HG03439 (cell line): ENCODE results near the gene SPPL2A.
A peak's percentile ranks its signal among the peaks of the same experiment; 100 is the strongest.

ENCODE experiments used
- ATAC-seq: cut with Tn5 transposase; IDR thresholded peaks from one replicate; pipeline ENCODE4 v1.9.1; 2021; ENCODE audit warnings: mild to moderate bottlenecking, moderate library complexity; ENCODE audit not compliant: unreplicated experiment

SPPL2A gene

GRCh38 chr15:50687302-50687902 lies 78.1 kb downstream of the SPPL2A start:
- ATAC-seq, result peak; percentile 1

GRCh38 chr15:50686469-50687301 lies 78.8 kb downstream of the SPPL2A start, which contains the start of gene TRPM7:
Gene TRPM7, minus strand, starts transcription at chr15:50686797. Its CDS starts 264 bp downstream, at chr15:50686533.
- peak; percentile 88 for ATAC-seq

DNA sequence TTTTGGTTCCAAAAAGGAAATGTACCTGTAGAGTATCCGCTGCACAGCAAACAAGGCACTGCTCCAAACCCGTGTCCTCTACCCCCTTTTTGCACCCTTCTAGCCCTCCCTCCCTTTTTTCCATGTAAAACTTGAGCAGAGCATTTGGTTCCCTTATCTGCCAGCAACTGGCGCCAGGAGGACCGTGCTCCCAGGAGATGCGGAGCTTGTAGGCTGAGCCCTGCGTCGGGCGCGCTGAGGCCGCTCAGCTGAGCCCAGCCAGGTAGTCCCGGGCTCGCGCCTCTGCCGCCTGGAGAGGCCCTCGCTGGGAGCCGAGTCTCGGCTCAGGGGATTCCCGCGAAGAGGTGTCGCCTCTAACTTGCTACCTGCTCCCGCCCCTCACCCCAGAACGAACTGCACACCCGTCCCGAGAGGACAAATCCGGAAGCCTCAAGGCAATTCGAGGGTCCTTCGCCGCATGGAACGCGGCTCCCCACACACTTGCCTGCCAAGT lies 79.5 kb downstream of the SPPL2A start:
- peak; percentile 40 for ATAC-seq

GRCh38 chr15:50685191-50685975 lies 80.1 kb downstream of the SPPL2A start:
- ATAC-seq, result no peak

DNA sequence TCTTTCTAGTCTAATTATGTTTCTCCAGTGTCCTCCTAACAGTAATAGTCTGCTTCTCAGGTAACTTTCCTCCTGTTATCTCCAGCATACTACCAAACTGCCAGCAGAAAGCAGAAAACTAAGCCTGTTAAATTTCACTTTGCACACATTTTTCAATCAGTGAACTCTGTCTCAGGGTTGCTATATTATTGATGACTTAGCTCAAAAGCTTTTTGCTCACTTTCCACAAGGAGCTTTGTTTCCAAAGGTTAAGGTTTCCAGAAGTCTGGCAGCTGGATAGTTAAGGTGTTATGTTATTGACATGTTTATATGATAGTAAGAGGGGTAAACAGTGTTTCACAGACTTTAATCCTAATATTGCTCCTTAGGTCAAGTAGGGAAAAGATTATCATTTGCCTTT lies 84.0 kb downstream of the SPPL2A start:
- ATAC-seq, result no peak

GRCh38 chr15:50676799-50677483 lies 88.6 kb downstream of the SPPL2A start:
- no peak for ATAC-seq

GRCh38 chr15:50675535-50676144 lies 89.9 kb downstream of the SPPL2A start:
- no peak for ATAC-seq

GRCh38 chr15:50670115-50670514 lies 95.4 kb downstream of the SPPL2A start:
- ATAC-seq, result no peak

- ATAC-seq, result no peak
These were observed 95.9 kb downstream of the SPPL2A start for GRCh38 chr15:50669611-50670010.

DNA sequence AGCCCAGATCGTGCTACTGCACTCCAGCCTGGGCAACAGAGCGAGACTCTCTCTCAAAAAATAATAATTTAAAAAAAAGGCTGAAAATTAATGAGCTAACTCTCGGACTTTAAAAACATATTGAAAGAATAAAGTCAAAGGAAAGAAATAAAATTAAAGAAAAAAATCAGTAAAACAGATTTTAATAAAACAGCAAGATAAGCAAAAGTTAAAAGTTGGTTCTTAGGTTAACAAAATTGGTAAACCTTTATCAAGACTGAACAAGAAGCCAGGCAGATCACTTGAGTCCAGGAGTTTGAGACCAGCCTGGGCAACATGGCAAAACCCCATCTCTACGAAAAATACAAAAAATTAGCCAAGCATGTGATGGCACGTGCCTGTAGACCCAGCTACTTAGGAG lies 99.6 kb downstream of the SPPL2A start:
- ATAC-seq, result no peak

- ATAC-seq, result no peak
These were observed 110.0 kb downstream of the SPPL2A start for GRCh38 chr15:50655555-50655954.

GRCh38 chr15:50653156-50653743 lies 112.3 kb downstream of the SPPL2A start:
- ATAC-seq, result no peak

GRCh38 chr15:50652671-50653070 lies 112.8 kb downstream of the SPPL2A start:
- no peak for ATAC-seq
